Measurements from ENCODE around the gene COQ9.
"Not testable (repeated sequence)": the region's sequence is repeated elsewhere in the genome, so short reads cannot be mapped to it uniquely, and the experiment has no call there.

Gene COQ9

GRCh38 chr16:57427824-57428223 is 19.5 kb upstream of the COQ9 start:
- no peak for DNase-seq (ENCODE audit: extremely low read depth, insufficient read length)
- TF ChIP-seq CTCF (IDR thresholded peaks at IDR 0.05; ENCODE audit: insufficient read depth, low read length, poor library complexity, severe bottlenecking), result no peak
- H3K36me3 ChIP-seq (ENCODE audit: control insufficient read depth, insufficient read depth, low read length), result peaks cover 22% of the 10 kb centered on the region

GRCh38 chr16:57430955-57431354 is 16.3 kb upstream of the COQ9 start:
- TF ChIP-seq CTCF (IDR thresholded peaks at IDR 0.05; ENCODE audit: insufficient read depth, low read length, poor library complexity, severe bottlenecking), result no peak
- peaks cover 27% of the 10 kb centered on the region for H3K36me3 ChIP-seq (ENCODE audit: control insufficient read depth, insufficient read depth, low read length)
- no peak for DNase-seq (ENCODE audit: extremely low read depth, insufficient read length)

More at GRCh38 chr16:57427824-57428223, 19.5 kb upstream of the COQ9 start:
- no peak overlapping the region for H3K4me3 ChIP-seq (replicated peaks; ENCODE audit: low read depth, low read length)
- no peaks in the 10 kb centered on the region for H3K27me3 ChIP-seq (replicated peaks; ENCODE audit: control insufficient read depth, insufficient read depth, low read length)

DNA sequence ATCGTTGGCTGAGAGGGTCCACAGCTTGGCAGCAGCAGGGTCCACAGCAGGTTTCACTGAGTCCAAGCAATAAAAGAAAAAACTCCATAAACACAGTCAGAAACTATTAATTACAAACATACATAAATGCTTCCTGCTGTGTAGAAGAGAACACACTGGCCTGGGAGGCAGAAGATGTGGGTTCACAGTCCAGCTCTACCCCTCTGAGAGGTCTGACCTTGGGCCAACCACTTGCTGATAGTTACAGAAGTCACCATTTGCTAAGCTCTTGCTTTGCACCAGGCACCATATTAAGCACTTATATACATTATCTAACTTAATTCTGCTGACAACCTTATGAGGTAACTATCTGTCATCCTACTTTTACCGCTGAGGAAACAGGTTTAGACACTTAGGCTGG is 14.8 kb upstream of the COQ9 start:
- H3K27me3 ChIP-seq (replicated peaks; ENCODE audit: control insufficient read depth, insufficient read depth, low read length), result no peaks in the 10 kb centered on the region
- no peak overlapping the region for H3K4me3 ChIP-seq (replicated peaks; ENCODE audit: low read depth, low read length)
- TF ChIP-seq CTCF (IDR thresholded peaks at IDR 0.05; ENCODE audit: insufficient read depth, low read length, poor library complexity, severe bottlenecking), result no peak
- peaks cover 26% of the 10 kb centered on the region for H3K36me3 ChIP-seq (ENCODE audit: control insufficient read depth, insufficient read depth, low read length)
- DNase-seq (ENCODE audit: extremely low read depth, insufficient read length), result no peak

More at GRCh38 chr16:57430955-57431354, 16.3 kb upstream of the COQ9 start:
- Histone ChIP-seq H3K4me3 (replicated peaks; ENCODE audit: low read depth, low read length) (no peak overlapping the region), H3K27me3 (replicated peaks; ENCODE audit: control insufficient read depth, insufficient read depth, low read length) (no peaks in the 10 kb centered on the region)

DNA sequence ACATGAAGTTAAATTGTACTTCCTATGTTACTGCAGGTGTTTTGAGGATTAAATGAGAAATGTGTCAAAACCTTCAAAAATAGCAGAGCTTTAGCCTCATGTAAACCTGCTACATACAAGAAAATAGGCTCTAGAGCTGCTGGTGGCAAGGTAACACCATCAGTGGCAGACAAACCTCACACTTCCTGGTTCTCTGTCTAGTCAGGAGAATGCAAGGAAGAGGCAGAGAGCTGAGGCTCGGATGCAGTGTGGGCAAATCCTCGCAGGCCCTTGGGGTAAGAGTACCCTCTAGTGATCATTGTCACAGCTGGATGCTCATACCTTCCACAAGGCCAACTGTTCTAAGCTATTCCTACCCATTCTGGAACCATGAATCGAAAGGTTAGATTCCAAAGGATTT is 14.3 kb upstream of the COQ9 start:
- TF ChIP-seq CTCF (IDR thresholded peaks at IDR 0.05; ENCODE audit: insufficient read depth, low read length, poor library complexity, severe bottlenecking), result no peak
- Histone ChIP-seq H3K4me3 (replicated peaks; ENCODE audit: low read depth, low read length) (no peak overlapping the region), H3K27me3 (replicated peaks; ENCODE audit: control insufficient read depth, insufficient read depth, low read length) (no peaks in the 10 kb centered on the region), H3K36me3 (ENCODE audit: control insufficient read depth, insufficient read depth, low read length) (peaks cover 23% of the 10 kb centered on the region)
- DNase-seq (ENCODE audit: extremely low read depth, insufficient read length), result no peak

GRCh38 chr16:57434003-57434402 is 13.3 kb upstream of the COQ9 start:
- H3K4me3 ChIP-seq (replicated peaks; ENCODE audit: low read depth, low read length), result no peak overlapping the region
- H3K36me3 ChIP-seq (ENCODE audit: control insufficient read depth, insufficient read depth, low read length), result peaks cover 21% of the 10 kb centered on the region
- no peak for TF ChIP-seq CTCF (IDR thresholded peaks at IDR 0.05; ENCODE audit: insufficient read depth, low read length, poor library complexity, severe bottlenecking)
- no peak for DNase-seq (ENCODE audit: extremely low read depth, insufficient read length)
- no peaks in the 10 kb centered on the region for H3K27me3 ChIP-seq (replicated peaks; ENCODE audit: control insufficient read depth, insufficient read depth, low read length)

DNA sequence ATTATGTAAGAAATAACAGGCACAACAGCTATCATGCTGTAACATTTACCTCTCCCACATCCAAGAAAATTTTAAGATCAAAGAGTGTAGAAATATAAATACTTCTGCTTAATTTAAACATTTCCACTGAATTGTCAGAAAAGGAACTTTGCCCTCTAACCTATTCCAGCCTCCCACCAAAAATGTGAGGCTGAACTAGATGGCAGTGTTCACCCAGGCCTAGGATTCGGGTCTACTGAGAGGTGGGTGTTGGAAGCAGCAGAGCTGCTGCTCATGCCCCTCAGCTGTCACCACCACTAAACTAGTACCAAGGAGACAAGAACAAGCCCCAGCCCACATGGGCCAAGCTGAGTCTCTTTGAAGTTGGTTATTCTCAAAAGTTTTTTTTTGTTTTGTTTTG is 11.4 kb upstream of the COQ9 start:
- H3K36me3 ChIP-seq (ENCODE audit: control insufficient read depth, insufficient read depth, low read length), result peaks cover 15% of the 10 kb centered on the region
- DNase-seq (ENCODE audit: extremely low read depth, insufficient read length), result no peak
- no peak for TF ChIP-seq CTCF (IDR thresholded peaks at IDR 0.05; ENCODE audit: insufficient read depth, low read length, poor library complexity, severe bottlenecking)
- H3K4me3 ChIP-seq (replicated peaks; ENCODE audit: low read depth, low read length), result no peak overlapping the region
- no peaks in the 10 kb centered on the region for H3K27me3 ChIP-seq (replicated peaks; ENCODE audit: control insufficient read depth, insufficient read depth, low read length)

DNA sequence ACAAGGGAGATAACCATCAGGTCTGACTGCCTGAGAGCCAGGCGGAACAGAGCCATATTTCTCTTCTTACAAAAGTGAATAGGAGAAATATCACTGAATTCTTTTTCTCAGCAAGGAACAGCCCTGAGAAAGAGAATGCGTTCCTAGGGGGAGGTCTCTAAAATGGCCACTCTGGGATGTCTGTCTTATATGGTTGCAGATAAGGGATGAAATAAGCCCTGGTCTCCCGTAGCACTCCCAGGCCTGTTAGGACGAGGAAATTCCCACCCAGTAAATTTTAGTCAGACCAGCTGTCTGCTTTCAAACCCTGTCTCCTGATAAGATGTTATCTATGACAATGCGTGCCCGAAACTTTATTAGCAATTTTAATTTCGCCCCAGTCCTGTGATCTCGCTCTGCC is 7.3 kb upstream of the COQ9 start:
- DNase-seq (ENCODE audit: extremely low read depth, insufficient read length); H3K36me3 ChIP-seq (ENCODE audit: control insufficient read depth, insufficient read depth, low read length); H3K27me3 ChIP-seq (replicated peaks; ENCODE audit: control insufficient read depth, insufficient read depth, low read length); H3K4me3 ChIP-seq (replicated peaks; ENCODE audit: low read depth, low read length): not testable (repeated sequence)

DNA sequence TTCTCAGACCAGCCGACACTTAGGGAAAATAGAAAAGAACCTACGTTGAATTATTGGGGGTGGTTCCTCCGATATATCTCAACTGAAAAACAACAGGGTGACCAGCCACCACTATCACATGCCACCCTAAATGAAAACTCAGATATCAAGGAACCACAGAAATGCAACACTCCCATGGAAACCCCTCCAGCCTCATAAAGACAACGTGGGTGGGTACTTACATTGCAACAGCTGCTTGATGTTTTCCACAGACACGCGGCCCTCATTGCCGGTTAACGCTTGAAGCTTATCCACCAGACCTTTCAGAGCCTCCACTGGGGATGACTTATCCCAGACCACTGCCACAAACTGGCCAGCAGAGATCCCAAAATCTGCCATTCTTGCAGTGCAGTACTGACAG is 6.7 kb upstream of the COQ9 start:
- H3K4me3 ChIP-seq (replicated peaks; ENCODE audit: low read depth, low read length); DNase-seq (ENCODE audit: extremely low read depth, insufficient read length); H3K36me3 ChIP-seq (ENCODE audit: control insufficient read depth, insufficient read depth, low read length); H3K27me3 ChIP-seq (replicated peaks; ENCODE audit: control insufficient read depth, insufficient read depth, low read length): not testable (repeated sequence)
